ENCODE results near the gene KDM2A.
"Not testable (repeated sequence)": the region's sequence is repeated elsewhere in the genome, so short reads cannot be mapped to it uniquely, and the experiment has no call there.

Gene KDM2A

DNA sequence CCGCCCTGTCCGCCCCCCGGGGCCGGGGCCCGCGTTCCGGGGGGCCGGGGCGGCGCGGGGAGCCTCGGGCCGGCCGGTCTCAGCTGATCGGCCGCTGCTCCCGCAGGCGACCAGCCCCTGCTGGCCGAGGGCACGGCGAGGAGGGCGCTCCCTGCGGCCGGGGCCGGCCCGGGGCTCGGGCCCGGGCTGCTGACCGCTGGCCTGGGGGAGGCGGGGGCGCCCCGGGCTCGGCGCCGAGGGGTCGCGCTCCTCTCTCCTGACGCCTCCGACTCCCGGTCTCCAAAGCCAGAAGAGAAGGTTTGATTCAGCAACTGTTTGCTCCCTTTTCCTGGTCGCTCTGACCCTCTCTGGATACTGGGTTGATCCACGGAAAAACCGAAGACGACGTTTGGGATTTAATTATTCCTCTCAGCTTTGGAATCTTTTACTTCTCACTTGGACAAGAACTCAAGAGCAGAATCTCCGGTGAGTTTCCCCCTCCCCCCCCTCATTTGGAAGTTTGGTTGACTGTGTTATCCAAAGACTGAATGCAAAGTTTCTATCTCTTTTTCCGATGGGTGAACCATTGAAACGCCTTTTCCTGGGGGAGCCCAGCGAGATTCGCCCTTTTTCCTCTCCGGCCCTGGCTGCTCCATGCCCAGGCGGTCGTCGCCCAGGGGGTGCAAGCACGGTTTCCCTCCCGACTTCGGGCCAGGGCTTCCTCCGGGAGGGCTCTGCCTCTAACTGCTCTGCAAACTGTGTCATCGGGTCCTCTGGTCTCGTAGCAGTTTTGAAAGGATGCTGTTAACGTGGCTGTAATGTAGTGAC, 725 bp downstream of the KDM2A start:
- DNase-seq (ENCODE audit: insufficient read length) (no peak), FAIRE-seq (peak; percentile 77)
- TF ChIP-seq POLR2AphosphoS5 (IDR thresholded peaks at IDR 0.05; ENCODE audit: low read depth, low read length) (no peak), POLR2A (IDR thresholded peaks at IDR 0.05; ENCODE audit: low read depth, low read length) (no peak)

DNA sequence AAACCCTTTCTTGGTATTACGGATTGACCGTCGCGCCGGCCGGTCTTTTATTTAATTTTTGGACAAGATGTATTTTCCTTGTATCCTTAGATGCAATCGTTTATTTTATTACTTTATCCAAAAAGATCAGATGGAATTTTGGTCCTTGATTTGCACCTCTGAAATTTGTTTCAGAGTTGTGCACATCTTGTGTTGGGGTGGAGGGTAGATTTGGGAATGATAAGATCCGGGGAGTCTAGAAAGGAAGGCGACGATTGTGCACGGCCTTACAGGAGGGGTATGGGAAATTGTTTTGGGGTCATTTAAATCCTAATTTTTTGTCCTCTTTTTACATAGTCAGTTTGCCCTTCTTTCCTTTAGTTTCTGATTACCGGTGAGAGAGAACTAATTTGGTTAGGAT, 1.4 kb downstream of the KDM2A start:
- FAIRE-seq (no peak), DNase-seq (ENCODE audit: insufficient read length) (no peak)
- TF ChIP-seq POLR2AphosphoS5 (IDR thresholded peaks at IDR 0.05; ENCODE audit: low read depth, low read length): no peak
- TF ChIP-seq TAF1 (IDR thresholded peaks at IDR 0.05; ENCODE audit: borderline replicate concordance, low read depth, low read length): no peak
- no peak for TF ChIP-seq POLR2A (IDR thresholded peaks at IDR 0.05; ENCODE audit: low read depth, low read length)

DNA sequence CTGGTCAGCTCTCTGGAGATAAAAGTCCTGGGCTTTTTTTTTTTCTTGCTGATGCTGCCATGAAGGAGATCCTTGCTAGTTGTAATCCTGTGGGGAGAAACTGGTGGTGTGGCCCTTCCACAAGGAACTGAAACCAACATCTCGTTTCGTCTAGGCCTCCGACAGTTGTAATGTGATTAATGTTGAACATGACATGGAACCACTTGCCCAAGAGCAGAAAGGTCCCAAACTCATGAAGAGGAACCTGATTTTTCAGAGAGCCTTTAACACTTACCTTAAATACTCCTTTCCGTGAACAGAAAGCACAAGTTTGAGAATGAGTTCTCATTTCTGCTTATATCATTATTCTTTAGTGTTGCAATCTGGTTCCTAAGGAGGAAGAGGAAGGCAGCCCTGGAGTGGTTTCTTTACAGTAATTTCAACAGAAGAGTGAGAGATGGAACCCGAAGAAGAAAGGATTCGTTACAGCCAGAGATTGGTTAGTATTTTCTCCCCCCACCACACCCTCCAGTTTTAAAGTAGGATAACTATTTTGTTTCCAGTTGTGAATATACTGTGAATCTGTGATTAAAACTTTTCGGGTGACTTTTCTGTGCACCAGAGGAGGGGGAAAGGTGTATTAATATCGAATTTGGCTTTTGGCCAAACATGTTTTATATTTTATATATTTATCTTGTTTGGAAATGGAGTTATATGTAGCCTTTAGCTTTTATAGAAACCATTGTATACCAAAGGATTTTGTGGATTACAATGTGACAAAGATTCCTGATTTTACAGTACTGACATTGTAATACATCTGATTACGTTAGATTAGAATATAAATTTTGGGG, 2.0 kb downstream of the KDM2A start:
- 0 out of 2 replicates have a peak, but pooled peaks have one; percentile 32 for TF ChIP-seq POLR2AphosphoS5 (IDR thresholded peaks at IDR 0.05; ENCODE audit: low read depth, low read length)
- TF ChIP-seq TAF1 (IDR thresholded peaks at IDR 0.05; ENCODE audit: borderline replicate concordance, low read depth, low read length): peak; percentile 56; the same call in 1 of the 2 replicates
- TF ChIP-seq POLR2A (IDR thresholded peaks at IDR 0.05; ENCODE audit: low read depth, low read length): peak; percentile 50
- DNase-seq (ENCODE audit: insufficient read length): no peak

DNA sequence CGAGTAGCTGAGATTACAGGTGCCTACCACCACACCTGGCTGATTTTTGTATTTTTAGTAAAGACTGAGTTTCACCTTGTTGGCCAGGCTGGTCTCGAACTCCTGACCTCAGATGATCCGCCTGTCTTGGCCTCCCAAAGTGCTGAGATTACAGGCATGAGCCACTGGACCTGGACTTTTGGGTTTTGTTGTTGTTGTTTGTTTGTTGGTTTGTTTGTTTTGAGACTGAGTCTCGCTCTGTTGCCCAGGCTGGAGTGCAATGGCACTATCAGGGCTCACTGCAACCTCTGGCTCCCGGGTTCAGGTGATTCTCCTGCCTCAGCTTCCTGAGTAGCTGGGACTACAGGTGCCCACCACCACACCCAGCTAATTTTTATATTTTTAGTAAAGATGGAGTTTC, 4.7 kb downstream of the KDM2A start:
- not testable (repeated sequence) for FAIRE-seq; DNase-seq (ENCODE audit: insufficient read length)

More for the DNA sequence above, 2.0 kb downstream of the KDM2A start:
- FAIRE-seq: peak; percentile 94

DNA sequence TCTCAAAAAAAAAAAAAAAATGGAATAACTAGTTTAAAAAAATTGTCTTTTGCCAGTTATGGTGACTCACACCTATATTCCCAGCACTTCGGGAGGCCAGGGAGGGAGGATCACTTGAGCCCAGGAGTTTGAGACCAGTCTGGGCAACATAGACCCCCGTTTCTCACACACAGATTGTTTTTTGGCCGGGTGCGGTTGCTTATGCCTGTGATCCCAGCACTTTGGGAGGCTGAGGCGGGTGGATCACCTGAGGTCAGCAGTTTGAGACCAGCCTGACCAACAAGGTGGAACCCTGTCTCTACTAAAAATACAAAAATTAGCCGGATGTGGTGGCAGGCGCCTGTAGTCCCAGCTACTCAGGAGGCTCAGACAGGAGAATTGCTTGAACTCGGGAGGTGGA, 7.2 kb downstream of the KDM2A start:
- not testable (repeated sequence) for DNase-seq (ENCODE audit: insufficient read length); FAIRE-seq

DNA sequence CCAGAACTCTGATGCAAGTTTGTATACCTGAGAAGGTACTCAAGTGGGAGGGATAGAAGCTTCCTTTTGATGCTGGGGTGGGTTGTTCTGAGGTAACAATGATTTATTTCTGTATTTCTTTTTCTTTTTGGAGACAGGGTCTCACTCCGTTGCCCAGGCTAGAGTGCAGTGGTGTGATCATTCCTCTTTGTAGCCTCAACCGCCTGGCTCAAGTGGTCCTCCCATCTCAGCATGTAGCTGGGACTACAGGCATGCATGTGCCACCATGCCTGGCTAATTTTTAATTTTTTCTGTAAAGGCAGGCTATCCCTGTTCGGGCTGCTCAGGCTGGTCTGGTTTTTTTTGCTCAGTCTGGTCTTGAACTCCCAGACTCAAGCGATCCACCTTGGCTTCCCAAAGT, 7.9 kb downstream of the KDM2A start:
- TF ChIP-seq POLR2AphosphoS5 (IDR thresholded peaks at IDR 0.05; ENCODE audit: low read depth, low read length) (no peak), POLR2A (IDR thresholded peaks at IDR 0.05; ENCODE audit: low read depth, low read length) (no peak)
- FAIRE-seq: no peak
- DNase-seq (ENCODE audit: insufficient read length): no peak

DNA sequence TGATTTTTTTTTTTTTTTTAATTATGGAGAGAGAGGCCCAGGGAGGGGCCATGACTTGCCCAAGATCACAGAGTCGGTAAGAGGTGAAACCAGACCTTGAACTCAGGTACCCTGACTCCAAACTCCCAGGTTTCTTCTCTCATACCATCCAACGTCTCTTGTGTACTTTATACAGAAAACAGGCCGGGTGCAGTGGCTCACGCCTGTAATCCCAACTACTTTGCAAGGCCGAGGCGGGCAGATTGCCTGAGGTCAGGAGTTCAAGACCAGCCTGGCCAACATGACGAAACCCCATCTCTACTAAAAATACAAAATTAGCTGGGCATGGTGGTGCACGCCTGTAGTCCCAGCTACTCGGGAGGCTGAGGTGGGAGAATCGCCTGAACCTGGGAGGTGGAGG, 11.8 kb downstream of the KDM2A start:
- not testable (repeated sequence) for FAIRE-seq; DNase-seq (ENCODE audit: insufficient read length)

DNA sequence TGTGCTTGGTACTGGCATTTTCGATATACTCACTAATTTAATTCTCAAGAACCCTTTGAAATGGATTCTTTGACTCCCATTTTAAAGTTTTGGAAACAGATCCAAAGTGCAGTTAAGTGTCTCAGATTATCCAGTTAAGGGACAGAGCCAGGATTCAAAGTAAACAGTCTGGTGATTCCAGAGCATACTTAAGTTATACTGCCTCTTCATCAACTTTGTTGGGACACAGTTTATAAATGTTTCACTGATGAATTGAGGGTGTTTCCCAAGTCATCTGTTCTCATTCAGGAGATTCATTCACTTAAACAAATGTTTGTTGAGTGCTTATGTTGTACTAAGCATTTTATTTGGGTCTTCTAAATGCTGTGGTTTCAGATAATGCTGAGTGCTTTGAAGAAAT, 17.1 kb downstream of the KDM2A start:
- no peak for TF ChIP-seq POLR2AphosphoS5 (IDR thresholded peaks at IDR 0.05; ENCODE audit: low read depth, low read length)
- TF ChIP-seq TAF1 (IDR thresholded peaks at IDR 0.05; ENCODE audit: borderline replicate concordance, low read depth, low read length): no peak
- no peak for TF ChIP-seq POLR2A (IDR thresholded peaks at IDR 0.05; ENCODE audit: low read depth, low read length)
- DNase-seq (ENCODE audit: insufficient read length): no peak
- no peak for FAIRE-seq

DNA sequence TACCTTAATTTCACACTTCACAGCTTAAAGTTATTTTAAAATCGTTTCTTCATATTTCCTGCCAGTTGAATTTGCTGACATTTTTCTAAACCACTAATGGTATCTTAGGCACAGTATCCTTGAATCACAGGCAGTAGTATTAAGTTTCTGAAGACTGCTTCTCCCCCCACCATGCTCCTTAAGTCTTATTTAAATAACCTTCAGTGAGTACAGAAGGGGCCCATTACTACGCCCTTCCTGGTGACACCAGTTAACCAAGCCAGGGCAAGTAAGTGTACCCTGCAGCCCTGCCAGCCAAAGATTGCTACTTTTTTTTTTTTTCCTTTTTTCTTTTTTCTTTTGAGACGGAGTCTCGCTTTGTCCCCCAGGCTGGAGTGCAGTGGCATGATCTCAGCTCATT, 19.9 kb downstream of the KDM2A start:
- FAIRE-seq (no peak), DNase-seq (ENCODE audit: insufficient read length) (no peak)
- TF ChIP-seq POLR2AphosphoS5 (IDR thresholded peaks at IDR 0.05; ENCODE audit: low read depth, low read length) (no peak), POLR2A (IDR thresholded peaks at IDR 0.05; ENCODE audit: low read depth, low read length) (no peak), TAF1 (IDR thresholded peaks at IDR 0.05; ENCODE audit: borderline replicate concordance, low read depth, low read length) (no peak)

DNA sequence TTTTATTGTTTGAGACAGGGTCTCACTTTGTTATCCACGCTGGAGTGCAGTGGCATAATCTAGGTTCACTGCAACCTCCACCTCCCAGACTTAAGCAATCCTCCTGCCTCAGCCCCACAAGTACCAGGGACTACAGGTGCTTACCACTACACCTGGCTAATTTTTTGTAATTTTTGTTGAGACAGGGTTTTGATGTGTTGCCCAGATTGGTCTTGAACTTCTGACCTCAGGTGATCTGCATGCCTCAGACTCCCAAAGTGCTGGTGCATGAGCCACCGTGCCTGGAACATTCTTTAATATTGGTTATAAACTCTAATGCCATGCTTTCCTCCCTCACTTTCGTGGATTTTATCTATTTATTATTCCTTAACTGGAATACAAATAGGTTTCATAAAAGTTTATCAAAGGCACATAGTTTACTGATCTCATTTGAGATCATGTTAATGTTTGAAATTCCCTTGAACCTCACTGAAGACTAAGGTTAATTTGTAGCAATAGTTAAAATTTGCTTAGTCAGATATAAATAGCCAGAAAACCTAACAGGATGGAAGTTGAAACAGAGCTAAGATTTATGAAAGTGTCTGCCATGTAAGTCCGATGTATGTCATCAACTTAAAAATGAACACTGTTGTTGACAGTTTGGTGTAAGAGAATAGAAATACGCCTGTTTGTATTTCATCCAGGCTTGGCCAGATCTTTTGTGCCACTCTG, 27.6 kb downstream of the KDM2A start:
- FAIRE-seq (peak; percentile 5), DNase-seq (ENCODE audit: insufficient read length) (no peak)
- TF ChIP-seq TAF1 (IDR thresholded peaks at IDR 0.05; ENCODE audit: borderline replicate concordance, low read depth, low read length) (no peak), POLR2A (IDR thresholded peaks at IDR 0.05; ENCODE audit: low read depth, low read length) (no peak), POLR2AphosphoS5 (IDR thresholded peaks at IDR 0.05; ENCODE audit: low read depth, low read length) (no peak)

DNA sequence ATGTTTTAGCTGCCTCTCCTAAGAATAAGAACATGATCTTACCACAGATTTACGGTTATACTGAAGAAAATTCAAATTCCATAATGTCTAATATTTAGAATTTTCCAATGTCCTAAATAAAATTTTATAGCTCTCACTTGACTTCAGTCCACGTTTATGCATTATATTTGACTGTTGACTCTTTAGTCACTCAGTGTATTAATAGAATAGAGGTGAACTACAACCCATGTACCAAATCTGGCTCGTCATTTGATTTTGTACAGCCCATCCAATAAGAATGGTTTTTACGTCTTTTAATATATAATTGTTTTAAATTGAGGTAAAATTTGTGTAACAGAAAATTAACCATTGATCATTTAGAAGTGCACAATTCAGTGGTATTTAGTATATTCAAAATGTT, 34.9 kb downstream of the KDM2A start:
- no peak for TF ChIP-seq POLR2AphosphoS5 (IDR thresholded peaks at IDR 0.05; ENCODE audit: low read depth, low read length)
- no peak for TF ChIP-seq TAF1 (IDR thresholded peaks at IDR 0.05; ENCODE audit: borderline replicate concordance, low read depth, low read length)
- TF ChIP-seq POLR2A (IDR thresholded peaks at IDR 0.05; ENCODE audit: low read depth, low read length): no peak
- DNase-seq (ENCODE audit: insufficient read length): no peak
- no peak for FAIRE-seq

DNA sequence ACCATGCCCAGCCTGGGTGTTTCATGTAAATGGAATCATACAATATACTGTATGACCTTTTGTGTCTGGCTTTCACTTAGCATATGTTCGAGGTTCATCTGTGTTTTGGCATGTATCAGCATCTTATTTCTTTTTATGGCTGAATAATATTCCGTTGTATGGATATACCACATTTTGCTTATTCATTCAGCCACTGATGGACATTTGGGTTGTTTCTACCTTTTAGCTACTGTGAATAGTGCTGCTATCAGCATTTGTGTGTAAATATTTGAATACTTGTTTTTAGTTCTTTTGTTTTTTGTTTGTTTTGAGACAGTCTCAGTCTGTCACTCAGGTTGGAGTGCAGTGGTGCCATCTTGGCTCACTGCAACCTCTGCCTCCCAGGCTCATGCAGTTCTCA, 35.7 kb downstream of the KDM2A start:
- DNase-seq (ENCODE audit: insufficient read length): no peak
- FAIRE-seq: no peak
- no peak for TF ChIP-seq TAF1 (IDR thresholded peaks at IDR 0.05; ENCODE audit: borderline replicate concordance, low read depth, low read length)
- no peak for TF ChIP-seq POLR2AphosphoS5 (IDR thresholded peaks at IDR 0.05; ENCODE audit: low read depth, low read length)
